HEK293T (cell line): ENCODE data around the gene PIP5K1C.

Source experiments
- CTCF ChIA-PET: fragments of 350-600 bp; formaldehyde crosslinking; extraction: SDS; loops from one replicate; lab custom pipeline; 2021; ENCODE audit warnings: antibody characterized with exemption, inconsistent platforms; lab: Yijun Ruan, JAX
- POLR2A ChIA-PET: fragments of 350-600 bp; formaldehyde crosslinking; extraction: SDS; loops from one replicate; lab custom pipeline; 2020; ENCODE audit warnings: antibody characterized with exemption, inconsistent platforms; lab: Yijun Ruan, JAX
- DNase-seq: peaks from one replicate; pipeline ENCODE4 v3.0.0; 2012; ENCODE audit warnings: mixed read lengths; ENCODE audit errors: extremely low spot score
- ARNT ChIP-seq: fragments of 450-650 bp; IDR thresholded peaks from 2 replicates; pipeline ENCODE4 v1.6.1; 2017; ENCODE audit warnings: mild to moderate bottlenecking
- BHLHE40 ChIP-seq: fragments of 450-650 bp; IDR thresholded peaks from 2 replicates; pipeline ENCODE4 v1.6.1; 2016; ENCODE audit warnings: mild to moderate bottlenecking, moderate library complexity, borderline replicate concordance
- CTBP1 ChIP-seq: fragments of 450-650 bp; IDR thresholded peaks from 2 replicates; pipeline ENCODE4 v1.6.1; 2016; ENCODE audit warnings: borderline replicate concordance
- ELF4 ChIP-seq: fragments of 450-650 bp; IDR thresholded peaks from 2 replicates; pipeline ENCODE4 v1.6.1; 2017; ENCODE audit warnings: antibody characterized with exemption
- FOXA1 ChIP-seq: fragments of 450-650 bp; IDR thresholded peaks from 2 replicates; pipeline ENCODE4 v1.6.1; 2016; ENCODE audit warnings: mild to moderate bottlenecking
- FOXK2 ChIP-seq: fragments of 450-650 bp; IDR thresholded peaks from 2 replicates; pipeline ENCODE4 v1.6.1; 2016; ENCODE audit warnings: mild to moderate bottlenecking
- FOXM1 ChIP-seq: fragments of 450-650 bp; IDR thresholded peaks from 2 replicates; pipeline ENCODE4 v1.6.1; 2017; ENCODE audit warnings: mild to moderate bottlenecking, borderline replicate concordance
- HDGF ChIP-seq: fragments of 450-650 bp; IDR thresholded peaks from 2 replicates; pipeline ENCODE4 v1.6.1; 2017; ENCODE audit warnings: antibody characterized with exemption, borderline replicate concordance
- L3MBTL2 ChIP-seq: fragments of 450-650 bp; conservative IDR thresholded peaks from 2 replicates; pipeline ENCODE4 v1.6.1; 2016; ENCODE audit warnings: mild to moderate bottlenecking
- LEF1 ChIP-seq: fragments of 450-650 bp; IDR thresholded peaks from 2 replicates; pipeline ENCODE4 v1.6.1; 2017; ENCODE audit warnings: mild to moderate bottlenecking, borderline replicate concordance
- NFRKB ChIP-seq: fragments of 450-650 bp; IDR thresholded peaks from 2 replicates; pipeline ENCODE4 v1.6.1; 2016; ENCODE audit warnings: mild to moderate bottlenecking, moderate library complexity
- PKNOX1 ChIP-seq: fragments of 450-650 bp; IDR thresholded peaks from 2 replicates; pipeline ENCODE4 v1.6.1; 2016
- SP1 ChIP-seq: fragments of 450-650 bp; IDR thresholded peaks from 2 replicates; pipeline ENCODE4 v1.6.1; 2017
- SUZ12 ChIP-seq: fragments of 450-650 bp; IDR thresholded peaks from 2 replicates; pipeline ENCODE4 v1.6.1; 2016; ENCODE audit warnings: mild to moderate bottlenecking
- TARDBP ChIP-seq: fragments of 450-650 bp; IDR thresholded peaks from 2 replicates; pipeline ENCODE4 v1.6.1; 2016
- ZNF384 ChIP-seq: fragments of 450-650 bp; IDR thresholded peaks from 2 replicates; pipeline ENCODE4 v1.6.1; 2016

The PIP5K1C gene

GRCh38 chr19:3691726-3692125 is 8.5 kb downstream of the PIP5K1C start:
- no peak for TF ChIP-seq TARDBP
- TF ChIP-seq LEF1, result no peak
- ChIA-PET POLR2A (no interaction called here), CTCF (interaction anchor here (0.9 to 1.2 kb wide), 3 partner anchors 8 to 29 kb away, joined by 3 to 5 read pairs (median 3); no protein-coding TSS in a partner anchor)
- no peak for DNase-seq

GRCh38 chr19:3691372-3691716 is 8.9 kb downstream of the PIP5K1C start:
- DNase-seq, result no peak
- TF ChIP-seq NFRKB (no peak), BHLHE40 (no peak), PKNOX1 (no peak), SUZ12 (no peak), HDGF (no peak), ZNF384 (no peak), LEF1 (no peak), ELF4 (no peak), FOXM1 (no peak), L3MBTL2 (no peak), FOXA1 (no peak), TARDBP (no peak), CTBP1 (no peak), SP1 (no peak), ARNT (no peak), FOXK2 (no peak)
- ChIA-PET POLR2A (no interaction called here), CTCF (interaction anchor here (1.2 kb wide), 1 partner anchor 10 kb away, joined by 3 read pairs; no protein-coding TSS in a partner anchor)

- ChIA-PET POLR2A (interaction anchor here (1.2 kb wide), 1 partner anchor 10 kb away, joined by 4 read pairs; the partner anchor contains the start of gene PIP5K1C), CTCF (interaction anchor here (1.2 kb wide), 1 partner anchor 10 kb away, joined by 3 read pairs; no protein-coding TSS in a partner anchor)
- DNase-seq, result no peak
- TF ChIP-seq SP1 (no peak), ZNF384 (no peak), FOXM1 (no peak), ARNT (no peak), FOXA1 (no peak), NFRKB (no peak), CTBP1 (no peak), PKNOX1 (no peak), BHLHE40 (no peak), HDGF (no peak)
These were observed 9.5 kb downstream of the PIP5K1C start for GRCh38 chr19:3690551-3691371.

- ChIA-PET CTCF (no interaction called here), POLR2A (no interaction called here)
- TF ChIP-seq FOXA1 (no peak), SP1 (no peak), LEF1 (no peak), CTBP1 (no peak), HDGF (no peak), ARNT (no peak), TARDBP (no peak), L3MBTL2 (no peak), PKNOX1 (no peak)
- DNase-seq, result no peak
These were observed 12.2 kb downstream of the PIP5K1C start for GRCh38 chr19:3687774-3688706.

- DNase-seq, result no peak
- TF ChIP-seq ELF4, result no peak
- no peak for TF ChIP-seq CTBP1
- TF ChIP-seq PKNOX1, result no peak
- TF ChIP-seq FOXA1, result no peak
- TF ChIP-seq HDGF, result no peak
- no peak for TF ChIP-seq FOXK2
- no peak for TF ChIP-seq ZNF384
- TF ChIP-seq TARDBP, result no peak
- no peak for TF ChIP-seq FOXM1
- CTCF ChIA-PET, result no interaction called here
- POLR2A ChIA-PET, result no interaction called here
These were observed 12.9 kb downstream of the PIP5K1C start for GRCh38 chr19:3687393-3687773.
